Calu3 (cell line): ENCODE results near the gene RNF128. TPM values are rescaled to one million over a fixed set of nuclear protein-coding genes. Genes with fewer than 3 reads are reported as not detected.

ENCODE experiments used
- BruUV-seq: library from RNA; stranded (reverse); fragments of 400-500 nt; replicated peaks from 2 replicates; lab custom pipeline; 2021; lab: Mats Ljungman, UMichigan
- CTCF ChIA-PET: fragments of 300-600 bp; sonication (Branson Sonifier 250); formaldehyde crosslinking; loops from one replicate; lab custom pipeline; 2022; ENCODE audit warnings: antibody characterized with exemption; lab: Charles Lee
- DNase-seq: peaks from one replicate; pipeline ENCODE4 v3.0.0; 2022
- H3K27ac Mint-ChIP-seq: one replicate; pipeline ENCODE4 v1.8.0; 2022; ENCODE audit warnings: mixed read lengths; ENCODE audit not compliant: unreplicated experiment
- H3K27me3 Mint-ChIP-seq: one replicate; pipeline ENCODE4 v1.8.0; 2022; ENCODE audit warnings: mixed read lengths; ENCODE audit not compliant: unreplicated experiment
- H3K36me3 Mint-ChIP-seq: one replicate; pipeline ENCODE4 v1.8.0; 2022; ENCODE audit warnings: mild to moderate bottlenecking, moderate library complexity, mixed read lengths; ENCODE audit not compliant: insufficient read depth, unreplicated experiment
- H3K4me1 Mint-ChIP-seq: one replicate; pipeline ENCODE4 v1.8.0; 2022; ENCODE audit warnings: mild to moderate bottlenecking, low read depth, mixed read lengths; ENCODE audit not compliant: unreplicated experiment
- H3K4me3 Mint-ChIP-seq: one replicate; pipeline ENCODE4 v1.8.0; 2022; ENCODE audit warnings: mild to moderate bottlenecking, low read depth, moderate library complexity, mixed read lengths; ENCODE audit not compliant: unreplicated experiment
- H3K9me3 Mint-ChIP-seq: one replicate; pipeline ENCODE4 v1.8.0; 2022; ENCODE audit warnings: low read depth, mixed read lengths; ENCODE audit not compliant: unreplicated experiment
- CTCF ChIP-seq: fragments of 200-600 bp; IDR thresholded peaks from one replicate; pipeline ENCODE4 v1.8.0; 2022; ENCODE audit warnings: antibody characterized with exemption; ENCODE audit not compliant: unreplicated experiment
- intact Hi-C: fragments of 100-400 bp; cut with micrococcal nuclease; formaldehyde crosslinking; loops from one replicate; pipeline ENCODE4 v1.10.0; 2022; ENCODE audit not compliant: unreplicated experiment
- total RNA-seq: library from RNA; stranded (reverse); gene quantifications from 2 replicates; pipeline ENCODE4 v1.2.3, GENCODE V29; 2022

Gene RNF128
- total RNA-seq, 1 experiment from 2014 or later, result 40.1 TPM

GRCh38 chrX:106728337-106728736 is 1.8 kb downstream of the RNF128 start:
- H3K4me3 Mint-ChIP-seq, result peak overlapping the region; percentile 91
- peak overlapping the region; percentile 80 for H3K27ac Mint-ChIP-seq
- no peak for TF ChIP-seq CTCF
- intact Hi-C loops, result no loop called here
- peaks cover 30% of the 10 kb centered on the region for H3K36me3 Mint-ChIP-seq
- H3K27me3 Mint-ChIP-seq, result no peaks in the 10 kb centered on the region
- no peaks in the 10 kb centered on the region for H3K9me3 Mint-ChIP-seq
- no peak for DNase-seq
- no TSS peak for BruUV-seq
- CTCF ChIA-PET, result interaction anchor here (0.6 kb wide), 1 partner anchor 10 kb away, joined by 3 read pairs; no protein-coding TSS in a partner anchor
- peaks cover 15% of the 10 kb centered on the region for H3K4me1 Mint-ChIP-seq

GRCh38 chrX:106730401-106730800 is 3.9 kb downstream of the RNF128 start:
- Mint-ChIP-seq H3K4me1 (peaks cover 15% of the 10 kb centered on the region), H3K4me3 (peak overlapping the region; percentile 91), H3K36me3 (peaks cover 30% of the 10 kb centered on the region), H3K27ac (peak overlapping the region; percentile 35), H3K9me3 (no peaks in the 10 kb centered on the region), H3K27me3 (no peaks in the 10 kb centered on the region)
- no peak for DNase-seq
- intact Hi-C loops, result loop anchor here (5.0 kb wide), 1 partner anchor 118 kb away; the partner anchor contains the start of gene RADX
- CTCF ChIA-PET, result interaction anchor here (0.7 kb wide), 1 partner anchor 12 kb away, joined by 3 read pairs; no protein-coding TSS in a partner anchor
- no peak for TF ChIP-seq CTCF
- no TSS peak for BruUV-seq

- CTCF ChIA-PET, result no interaction called here
- intact Hi-C loops, result loop anchor here (5.0 kb wide), 1 partner anchor 119 kb away; the partner anchor contains the start of gene RADX
- DNase-seq, result no peak
- Mint-ChIP-seq H3K9me3 (no peaks in the 10 kb centered on the region), H3K27ac (peak overlapping the region; percentile 35), H3K36me3 (peaks cover 21% of the 10 kb centered on the region), H3K27me3 (no peaks in the 10 kb centered on the region), H3K4me1 (peaks cover 27% of the 10 kb centered on the region), H3K4me3 (peak overlapping the region; percentile 91)
- no peak for TF ChIP-seq CTCF
- BruUV-seq, result no TSS peak
Observed at GRCh38 chrX:106731590-106731989, 5.1 kb downstream of the RNF128 start.

- peaks cover 5% of the 10 kb centered on the region for H3K36me3 Mint-ChIP-seq
- BruUV-seq, result no TSS peak
- CTCF ChIA-PET, result interaction anchor here (0.9 to 1.4 kb wide), 3 partner anchors 8 to 46 kb away, joined by 3 to 9 read pairs (median 5); partner anchors contain the start of gene RNF128
- no peaks in the 10 kb centered on the region for H3K9me3 Mint-ChIP-seq
- peak overlapping the region; percentile 60 for H3K27ac Mint-ChIP-seq
- peak; percentile 36 for DNase-seq
- intact Hi-C loops, result loop anchor here (2.0 to 5.0 kb wide), 3 partner anchors 42 to 123 kb away; partner anchors contain the start of gene RADX
- no peaks in the 10 kb centered on the region for H3K27me3 Mint-ChIP-seq
- peaks cover 28% of the 10 kb centered on the region for H3K4me1 Mint-ChIP-seq
- peak overlapping the region; percentile 55 for H3K4me3 Mint-ChIP-seq
- TF ChIP-seq CTCF, result no peak
Observed at GRCh38 chrX:106734827-106735226, 8.3 kb downstream of the RNF128 start.
